ENCODE data around the gene PARD3B. TPM values are rescaled to one million over a fixed set of nuclear protein-coding genes. Genes with fewer than 3 reads are reported as not detected.

The PARD3B gene
- total and polyA plus RNA-seq, 2 of the 8 experiments (the other 6 are each of a cell fraction or from before 2014, with no cell fraction given): 1.2 to 5.7 TPM

- TF ChIP-seq PHF8 (conservative IDR thresholded peaks at IDR 0.05; ENCODE audit: low read depth, low read length): no peak
Observed at GRCh38 chr2:205405194-205405593, 859.9 kb downstream of the PARD3B start (continued).

Data from H1 (cell line).